ENCODE data around the gene ALK.
A peak's percentile ranks its signal among the peaks of the same experiment; 100 is the strongest.

The ALK gene

GRCh38 chr2:29490045-29490444, 431.3 kb downstream of the ALK start:
- DNase-seq (ENCODE audit: low read depth): no peak
- H3K4me3 ChIP-seq (ENCODE audit: control insufficient read depth, low read depth, low read length): no peak overlapping the region

DNA sequence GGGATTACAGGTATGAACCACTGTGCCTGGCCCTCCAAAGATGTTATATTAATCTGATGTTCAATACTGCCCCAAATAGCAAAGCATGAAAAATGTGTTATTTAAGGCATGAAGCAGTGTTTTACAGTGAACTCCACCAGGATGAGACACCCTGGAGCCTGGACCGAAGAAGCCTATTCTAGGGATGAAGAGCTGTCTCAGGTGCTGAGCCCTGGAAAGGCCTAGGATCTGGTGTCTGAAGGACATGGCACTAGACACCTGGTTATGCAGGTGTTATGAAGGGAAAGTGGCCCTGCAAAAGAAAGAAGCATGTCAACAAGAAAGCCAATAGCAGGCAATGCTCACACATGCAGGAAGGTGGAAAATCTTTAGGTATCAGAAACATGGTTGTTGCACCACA, 431.8 kb downstream of the ALK start:
- no peak overlapping the region for H3K4me3 ChIP-seq (ENCODE audit: control insufficient read depth, low read depth, low read length)
- DNase-seq (ENCODE audit: low read depth): no peak
- no peak for TF ChIP-seq CTCF (conservative IDR thresholded peaks at IDR 0.05; ENCODE audit: control insufficient read depth, insufficient read depth, low read depth, low read length)

More at GRCh38 chr2:29490045-29490444, 431.3 kb downstream of the ALK start:
- TF ChIP-seq CTCF (conservative IDR thresholded peaks at IDR 0.05; ENCODE audit: control insufficient read depth, insufficient read depth, low read depth, low read length): no peak

DNA sequence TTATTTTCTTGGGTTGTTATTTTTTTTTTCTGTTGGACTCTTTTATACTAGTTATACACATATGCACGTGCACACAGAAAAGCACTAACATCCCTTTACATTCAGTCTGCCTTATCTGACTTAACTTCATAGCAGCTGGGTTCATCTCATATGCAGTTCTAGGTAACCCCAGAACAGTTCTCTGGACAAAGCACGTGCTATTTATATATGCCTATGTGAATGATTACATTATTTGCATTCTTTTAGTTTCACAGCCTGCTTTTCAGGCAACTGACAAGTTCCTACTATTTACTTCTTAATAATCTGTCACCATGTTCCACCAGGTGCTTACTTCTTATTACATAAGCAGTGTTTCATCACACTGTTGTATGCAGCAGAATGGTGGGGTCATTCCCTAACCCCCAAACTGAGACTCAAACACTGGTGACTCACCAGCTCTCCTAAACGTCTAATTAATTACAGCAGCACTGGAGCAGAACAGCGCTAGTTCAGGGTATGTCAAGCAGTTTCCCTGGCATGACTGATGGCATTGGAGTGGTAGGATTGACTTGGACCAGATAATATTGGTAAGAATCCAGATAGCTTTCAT, 433.3 kb downstream of the ALK start:
- DNase-seq (ENCODE audit: low read depth): peak; percentile 42

DNA sequence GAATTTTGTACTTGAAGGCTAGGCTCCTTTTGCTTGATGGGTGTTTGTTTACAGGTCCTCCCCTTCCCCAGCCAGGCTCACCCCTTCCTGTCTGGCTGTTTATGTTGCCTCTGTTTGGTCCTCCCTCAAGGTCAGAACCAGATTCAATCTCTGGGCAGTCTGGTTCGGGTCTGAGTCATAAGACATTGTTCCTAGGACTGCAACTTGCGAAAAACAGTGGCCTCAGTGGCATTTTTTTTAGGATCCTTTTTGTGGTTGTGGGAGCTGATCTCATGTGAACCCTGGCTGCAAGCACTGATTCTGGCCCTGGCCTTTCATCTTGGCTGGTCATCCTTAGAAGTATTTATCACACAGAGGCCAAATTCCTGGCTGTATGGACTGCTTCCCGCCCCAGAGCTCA, 435.8 kb downstream of the ALK start:
- no peak for TF ChIP-seq CTCF (conservative IDR thresholded peaks at IDR 0.05; ENCODE audit: control insufficient read depth, insufficient read depth, low read depth, low read length)
- DNase-seq (ENCODE audit: low read depth): no peak
- H3K4me3 ChIP-seq (ENCODE audit: control insufficient read depth, low read depth, low read length): no peak overlapping the region

More for the DNA sequence above, 433.3 kb downstream of the ALK start:
- H3K4me3 ChIP-seq (ENCODE audit: control insufficient read depth, low read depth, low read length): no peak overlapping the region
- TF ChIP-seq CTCF (conservative IDR thresholded peaks at IDR 0.05; ENCODE audit: control insufficient read depth, insufficient read depth, low read depth, low read length): no peak

DNA sequence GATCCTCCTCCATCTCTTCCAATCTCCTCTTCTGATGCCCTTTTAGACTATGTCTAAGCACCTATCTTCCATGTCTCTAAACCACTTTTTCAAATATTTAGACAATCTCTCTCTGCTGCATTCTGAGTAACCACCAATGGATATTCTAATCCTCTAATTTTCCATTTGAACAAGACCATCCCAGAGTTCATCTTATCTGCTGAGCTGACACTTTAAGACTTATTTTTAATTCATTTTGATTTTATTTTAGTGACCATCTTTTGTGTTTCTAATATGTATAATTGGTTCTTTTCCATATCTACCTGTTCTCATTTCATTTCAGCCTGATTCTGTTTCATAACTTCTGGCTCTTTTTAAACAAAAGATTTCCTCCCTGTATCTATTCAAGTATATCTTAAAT, 436.3 kb downstream of the ALK start:
- DNase-seq (ENCODE audit: low read depth): no peak
- no peak overlapping the region for H3K4me3 ChIP-seq (ENCODE audit: control insufficient read depth, low read depth, low read length)
- TF ChIP-seq CTCF (conservative IDR thresholded peaks at IDR 0.05; ENCODE audit: control insufficient read depth, insufficient read depth, low read depth, low read length): no peak

GRCh38 chr2:29482867-29483266, 438.5 kb downstream of the ALK start:
- H3K4me3 ChIP-seq (ENCODE audit: control insufficient read depth, low read depth, low read length): no peak overlapping the region
- no peak for DNase-seq (ENCODE audit: low read depth)
- TF ChIP-seq CTCF (conservative IDR thresholded peaks at IDR 0.05; ENCODE audit: control insufficient read depth, insufficient read depth, low read depth, low read length): no peak

DNA sequence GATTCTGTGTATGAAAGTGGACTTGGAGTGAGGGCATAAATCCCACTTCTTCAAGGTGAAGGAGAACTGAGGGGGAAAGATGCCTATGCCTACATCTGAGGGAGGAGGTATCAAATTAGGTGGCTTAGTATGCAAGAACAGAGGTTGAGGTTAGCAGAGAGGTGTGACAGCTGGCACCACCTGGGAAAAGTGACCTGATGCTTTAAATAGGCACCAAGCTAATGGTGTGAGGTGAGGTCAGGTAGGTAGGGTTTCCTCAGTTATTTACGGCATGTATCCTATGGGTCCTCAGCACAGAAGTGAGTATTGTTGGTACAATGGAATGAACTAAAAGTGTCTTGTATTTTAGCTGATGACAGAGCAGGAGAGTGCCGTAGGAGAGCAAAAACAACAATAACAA, 439.0 kb downstream of the ALK start:
- H3K4me3 ChIP-seq (ENCODE audit: control insufficient read depth, low read depth, low read length): no peak overlapping the region
- TF ChIP-seq CTCF (conservative IDR thresholded peaks at IDR 0.05; ENCODE audit: control insufficient read depth, insufficient read depth, low read depth, low read length): no peak
- DNase-seq (ENCODE audit: low read depth): no peak
